Heart right ventricle (tissue), 16 donors: ENCODE results near the gene DLX1. TPM values are rescaled to one million over a fixed set of nuclear protein-coding genes. Genes with fewer than 3 reads are reported as not detected.

Experiments
- ATAC-seq, 8 donors: fragments of 200-7000 bp; cut with Tn5 transposase; one replicate each; pipeline ENCODE4 v1.9.1; 2020; ENCODE audit warnings: mild to moderate bottlenecking in 8 of 8, moderate library complexity in 8 of 8, moderate number of reproducible peaks in 1 of 8
- DNase-seq, 2 donors: peaks; one replicate each; pipeline ENCODE4 v3.0.0-alpha.2; 2020
- H3K27ac ChIP-seq, 10 donors: fragments of 200-600 bp; sonication (generic) in 2 of 10; one replicate each; pipeline versions ENCODE4 v1.5.0 to v1.8.0; 2020 to 2022; ENCODE audit warnings: mild to moderate bottlenecking in 3 of 10
- H3K27me3 ChIP-seq, 7 donors: fragments of 200-600 bp; one replicate each; pipeline ENCODE4 v1.8.0; 2021 to 2022; ENCODE audit warnings: mild to moderate bottlenecking in 2 of 7
- H3K36me3 ChIP-seq, 9 donors: fragments of 200-600 bp; sonication (generic) in 1 of 9; one replicate each; pipeline versions ENCODE4 v1.5.0 to v1.8.0; 2020 to 2022; ENCODE audit warnings: mild to moderate bottlenecking in 2 of 9
- H3K4me1 ChIP-seq, 9 donors: fragments of 200-600 bp; sonication (generic) in 1 of 9; one replicate each; pipeline versions ENCODE4 v1.5.0 to v1.8.0; 2020 to 2022; ENCODE audit warnings: mild to moderate bottlenecking in 4 of 9
- H3K4me3 ChIP-seq, 10 donors: fragments of 200-600 bp; sonication (generic) in 2 of 10; one replicate each; pipeline versions ENCODE4 v1.5.0 to v1.8.0; 2020 to 2022; ENCODE audit warnings: mild to moderate bottlenecking in 7 of 10, moderate library complexity in 2 of 10
- H3K9me3 ChIP-seq, 11 donors: fragments of 200-600 bp in 10 of 11; sonication (generic) in 2 of 11; one replicate each; pipeline versions ENCODE4 v1.5.0 to v1.8.0; 2013 to 2022; ENCODE audit warnings: mild to moderate bottlenecking in 2 of 11, control low read depth in 1 of 11, moderate library complexity in 1 of 11
- CTCF ChIP-seq, 9 donors: fragments of 200-600 bp; sonication (generic) in 2 of 9; IDR thresholded peaks; one replicate each; pipeline versions ENCODE4 v1.5.0 to v1.8.0; 2021 to 2022; ENCODE audit warnings: antibody characterized with exemption in 9 of 9, mild to moderate bottlenecking in 5 of 9, moderate library complexity in 1 of 9
- WGBS, 2 donors: extraction: QIAGEN DNeasy Blood & Tissue Kit; methylation state at CpG; one replicate each; pipeline ENCODE4 v1.1.7; 2013; ENCODE audit warnings: inconsistent platforms in 1 of 2; 5-methylcytosine and 5-hydroxymethylcytosine counted together
- intact Hi-C, 10 donors: fragments of 100-400 bp; cut with DNase I; formaldehyde crosslinking; loops; one replicate each; pipeline versions ENCODE4 v1.11.1 to v1.14.2; 2022
- polyA plus RNA-seq, 2 donors: library from polyadenylated mRNA; stranded (reverse); fragments of 200-250 nt; gene quantifications; one replicate each; pipeline ENCODE4 v1.2.3, GENCODE V29; 2013
- total RNA-seq, 10 donors: library from RNA; stranded (reverse); fragmentation: NEBNext Ultra II Directional in 3 of 10; extraction: Animal tissue kit (Norgen Biotek cat#: 25700) in 3 of 10; gene quantifications; one replicate each; pipeline versions ENCODE4 v1.2.1 to v1.2.4, GENCODE V29; 2021 to 2023
- donor health status: Arrhythmogenic right ventricular cardiomyopathy.
- donor health status: ischemic (EF 13 %, LVEDD 7.1; RV severe dilation, severe dysfunction).
- donor health status: healthy with polysubstance abuse.
- donor health status: DM: no; HTN: yes; CAD: no.
- donor health status: DM: no; HTN: no; CAD: no.
- donor health status: ischemic (EF 25% LVEDD 6.9; RV normal size, moderate dysfunction).
- donor health status: ischemic (EF 25% LVEDD 5.7; RV mildly dilated, moderate dysfunction).
- donor health status: healthy.
- donor health status: DM: yes; HTN: yes; CAD: no.
- donor health status: Ischemic cardiomyopathy.
- donor health status: ischemic (EF 35%, LVEDD 5.7; RV mildly dilated, moderate dysfunction).
- donor health status: nonischemic (EF 11% LVEDD 7.7; RV severe dilation, severe dysfunction).
- donor health status: DM: yes; HTN: yes; CAD: no.
- donor health status: PGD.
- donor health status: ischemic (EF 29% LVEDD 5.4; RV normal size, mild dysfunction).
- donor health status: nonischemic (EF 23%, LVEDD 6.1; RV moderate dilation, normal function).

The DLX1 gene
- total and polyA plus RNA-seq, 12 donors, result 0.10 to 0.41 TPM; not detected in 10

GRCh38 chr2:172093416-172094293 is 8.3 kb downstream of the DLX1 start:
- Histone ChIP-seq H3K27ac (no peak overlapping the region), H3K36me3 (no peaks in the 10 kb centered on the region), H3K9me3 (no peaks in the 10 kb centered on the region), H3K4me1 (peaks cover 18 to 50% (median 37%) of the 10 kb centered on the region in 9 donors), H3K4me3 (peak overlapping the region in 1 of 10 donors; percentile 1), H3K27me3 (peaks cover 95 to 100% (median 100%) of the 10 kb centered on the region in 7 donors)
- WGBS, 2 donors, result 12 to 15% methylated on average over 18 of the region's 18 CpGs
- ATAC-seq (no peak), DNase-seq (no peak)
- intact Hi-C loops, result no loop called here
- TF ChIP-seq CTCF (IDR thresholded peaks at IDR 0.05), result no peak

GRCh38 chr2:172094294-172095145 is 9.2 kb downstream of the DLX1 start:
- Histone ChIP-seq H3K36me3 (no peaks in the 10 kb centered on the region), H3K4me3 (peak overlapping the region; percentile 1 to 53 (median 40)), H3K27ac (no peak overlapping the region), H3K4me1 (peaks cover 18 to 56% (median 45%) of the 10 kb centered on the region in 9 donors), H3K9me3 (no peaks in the 10 kb centered on the region), H3K27me3 (peaks cover 95 to 100% (median 100%) of the 10 kb centered on the region in 7 donors)
- intact Hi-C loops, result no loop called here
- 2 to 3% methylated on average over 63 to 66 of the region's 66 CpGs for WGBS, 2 donors
- TF ChIP-seq CTCF (IDR thresholded peaks at IDR 0.05), result no peak
- ATAC-seq (peak in 4 of 8 donors; percentile 4 to 24 (median 14)), DNase-seq (peak in 1 of 2 donors; percentile 13)

GRCh38 chr2:172095146-172095904 is 10.0 kb downstream of the DLX1 start:
- Histone ChIP-seq H3K4me1 (peaks cover 25 to 64% (median 53%) of the 10 kb centered on the region in 9 donors), H3K27ac (no peak overlapping the region), H3K36me3 (no peaks in the 10 kb centered on the region), H3K27me3 (peaks cover 95 to 100% (median 100%) of the 10 kb centered on the region in 7 donors), H3K9me3 (no peaks in the 10 kb centered on the region), H3K4me3 (peak overlapping the region in 9 of 10 donors; percentile 20 to 53 (median 44))
- intact Hi-C loops, result no loop called here
- peak in 7 of 8 donors; percentile 26 to 48 (median 40) for ATAC-seq
- no peak for TF ChIP-seq CTCF (IDR thresholded peaks at IDR 0.05)
- WGBS, 2 donors, result 2% methylated on average over 51 of the region's 51 CpGs
- peak in 1 of 2 donors; percentile 36 for DNase-seq
